ENCODE results near the gene IGFN1. TPM values are rescaled to one million over a fixed set of nuclear protein-coding genes. Genes with fewer than 3 reads are reported as not detected.
A peak's percentile ranks its signal among the peaks of the same experiment; 100 is the strongest.

The IGFN1 gene
- total RNA-seq, 1 experiment from 2014 or later = not detected

DNA sequence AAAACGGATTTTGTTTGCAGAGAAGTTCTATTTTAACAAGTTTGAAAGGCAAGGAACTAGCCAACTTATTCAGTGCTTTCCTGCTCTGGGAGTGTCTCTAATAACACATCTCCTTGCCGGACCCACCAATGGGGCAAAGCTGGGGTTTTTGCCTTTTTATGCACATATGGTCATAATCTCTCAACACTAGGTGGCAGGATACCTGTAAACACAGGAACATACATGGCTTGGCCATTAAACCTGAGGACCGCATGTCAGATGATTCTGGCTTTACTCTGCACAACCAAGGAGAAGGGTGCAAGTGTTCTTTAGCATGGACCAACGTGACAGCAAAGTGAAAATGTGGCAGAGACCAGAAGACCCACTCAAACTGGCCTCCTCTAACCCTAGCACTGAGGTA is 41.2 kb upstream of the IGFN1 start:
- Histone ChIP-seq H3K23ac (ENCODE audit: insufficient read length, low read depth, low read length) (no peak overlapping the region), H3K56ac (ENCODE audit: insufficient read length, low read depth, low read length) (no peak overlapping the region), H3K9me3 (ENCODE audit: control insufficient read depth, low read depth, low read length) (no peaks in the 10 kb centered on the region), H3K79me1 (ENCODE audit: insufficient read depth, low read depth, low read length, poor library complexity, severe bottlenecking) (peaks cover 2% of the 10 kb centered on the region), H2BK120ac (ENCODE audit: low read depth, low read length, poor library complexity, severe bottlenecking) (no peak overlapping the region), H3K9ac (ENCODE audit: extremely low read depth, insufficient read length, low read length) (no peak overlapping the region), H4K91ac (ENCODE audit: insufficient read length, low read depth, low read length) (no peak overlapping the region), H3K27ac (ENCODE audit: insufficient read length, low read depth, low read length) (no peak overlapping the region), H3K18ac (ENCODE audit: insufficient read length, low read depth, low read length) (no peak overlapping the region), H3K4me1 (ENCODE audit: insufficient read depth, low read length) (no peaks in the 10 kb centered on the region), H4K5ac (ENCODE audit: insufficient read length, low read depth, low read length) (no peak overlapping the region), H3T11ph (ENCODE audit: low read length) (no peak overlapping the region), H3K27me3 (ENCODE audit: insufficient read depth, low read length) (no peaks in the 10 kb centered on the region), H3K79me2 (ENCODE audit: insufficient read depth, low read length) (no peaks in the 10 kb centered on the region), H2BK12ac (ENCODE audit: insufficient read length, low read depth, low read length) (no peak overlapping the region), H4K20me1 (ENCODE audit: control insufficient read depth, insufficient read depth, insufficient read length) (peaks cover 2% of the 10 kb centered on the region), H2AK5ac (ENCODE audit: insufficient read length, low read length) (no peak overlapping the region), H3K4ac (ENCODE audit: low read depth, low read length) (no peak overlapping the region), H2BK5ac (ENCODE audit: insufficient read length, low read length) (no peak overlapping the region), H4K8ac (replicated peaks; ENCODE audit: insufficient read length, low read depth, low read length) (no peak overlapping the region), H2BK20ac (ENCODE audit: low read depth, low read length, poor library complexity, severe bottlenecking) (no peak overlapping the region), H3K4me2 (ENCODE audit: insufficient read depth, insufficient read length, low read length) (no peak overlapping the region), H2BK15ac (ENCODE audit: low read depth, low read length) (no peak overlapping the region), H3K23me2 (ENCODE audit: insufficient read length, low read depth, low read length, poor library complexity, severe bottlenecking) (no peaks in the 10 kb centered on the region), H3K14ac (ENCODE audit: insufficient read depth, low read length) (no peak overlapping the region), H2AFZ (ENCODE audit: low read length) (no peak overlapping the region)
- Mint-ChIP-seq H3K9me3 (no peaks in the 10 kb centered on the region), H3K4me1 (peaks cover 11 to 12% of the 10 kb centered on the region in 2 experiments), H3K27me3 (ENCODE audit: low read depth) (no peaks in the 10 kb centered on the region), H3K4me3 (no peak overlapping the region), H3K36me3 (ENCODE audit: insufficient read depth in 1 of 3, low read depth in 3 of 3) (peaks cover 47 to 87% (median 77%) of the 10 kb centered on the region in 3 experiments), H3K27ac (no peak overlapping the region)
- TF ChIP-seq, protein P1, sequence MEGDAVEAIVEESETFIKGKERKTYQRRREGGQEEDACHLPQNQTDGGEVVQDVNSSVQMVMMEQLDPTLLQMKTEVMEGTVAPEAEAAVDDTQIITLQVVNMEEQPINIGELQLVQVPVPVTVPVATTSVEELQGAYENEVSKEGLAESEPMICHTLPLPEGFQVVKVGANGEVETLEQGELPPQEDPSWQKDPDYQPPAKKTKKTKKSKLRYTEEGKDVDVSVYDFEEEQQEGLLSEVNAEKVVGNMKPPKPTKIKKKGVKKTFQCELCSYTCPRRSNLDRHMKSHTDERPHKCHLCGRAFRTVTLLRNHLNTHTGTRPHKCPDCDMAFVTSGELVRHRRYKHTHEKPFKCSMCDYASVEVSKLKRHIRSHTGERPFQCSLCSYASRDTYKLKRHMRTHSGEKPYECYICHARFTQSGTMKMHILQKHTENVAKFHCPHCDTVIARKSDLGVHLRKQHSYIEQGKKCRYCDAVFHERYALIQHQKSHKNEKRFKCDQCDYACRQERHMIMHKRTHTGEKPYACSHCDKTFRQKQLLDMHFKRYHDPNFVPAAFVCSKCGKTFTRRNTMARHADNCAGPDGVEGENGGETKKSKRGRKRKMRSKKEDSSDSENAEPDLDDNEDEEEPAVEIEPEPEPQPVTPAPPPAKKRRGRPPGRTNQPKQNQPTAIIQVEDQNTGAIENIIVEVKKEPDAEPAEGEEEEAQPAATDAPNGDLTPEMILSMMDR (conservative IDR thresholded peaks at IDR 0.05) = peak; percentile 55
- no CpG with 5 or more reads among the region's 4 CpGs for WGBS (ENCODE audit: extremely low coverage, insufficient read length, low lambda C conversion rate)
- no peak for DNase-seq
